GM12878 (cell line): Measurements from ENCODE around the gene C10orf67. TPM values are rescaled to one million over a fixed set of nuclear protein-coding genes. Genes with fewer than 3 reads are reported as not detected.

Experiments used
- ATAC-seq: fragments of 200-7000 bp; cut with Tn5 transposase; 3 replicates; pipeline ENCODE4 v1.9.1; 2020; ENCODE audit warnings: mild to moderate bottlenecking, moderate library complexity
- BruUV-seq: library from RNA; stranded (reverse); fragments of 400-500 nt; replicated peaks from 2 replicates; lab custom pipeline; 2021; lab: Mats Ljungman, UMichigan
- CTCF ChIA-PET: fragments of 300-600 bp; sonication (Branson Sonifier 250); formaldehyde crosslinking; extraction: SDS; loops from one replicate; lab custom pipeline; 2021; ENCODE audit warnings: inconsistent platforms; lab: Yijun Ruan, JAX
- POLR2A ChIA-PET: fragments of 350-600 bp; formaldehyde crosslinking; extraction: SDS; loops from one replicate; lab custom pipeline; 2021; ENCODE audit warnings: inconsistent platforms; lab: Charles Lee
- RAD21 ChIA-PET: fragments of 300-600 bp; sonication (Branson Sonifier 250); formaldehyde crosslinking; loops from one replicate; lab custom pipeline; 2023; ENCODE audit warnings: antibody characterized with exemption; ENCODE audit not compliant: unreplicated experiment; lab: Charles Lee
- SMC1A ChIA-PET: fragments of 300-600 bp; sonication (Branson Sonifier 250); formaldehyde crosslinking; loops from one replicate; lab custom pipeline; 2023; ENCODE audit not compliant: unreplicated experiment, uncharacterized antibody; lab: Charles Lee
- DNase-seq: peaks from one replicate; pipeline ENCODE4 v3.0.0-alpha.2; 2011; ENCODE audit warnings: low read depth, low spot score
- FAIRE-seq: peaks from 3 replicates; lab custom pipeline; 2011; peaks lifted over from hg19 to GRCh38; lab: Jason Lieb, UNC
- H2AFZ ChIP-seq: 2 replicates; pipeline ENCODE4 v1.6.0; 2011; ENCODE audit warnings: low read depth, low read length, control low read depth; ENCODE audit not compliant: control insufficient read depth
- H3K27ac ChIP-seq: 2 replicates; pipeline ENCODE4 v1.5.1; 2011; ENCODE audit warnings: control low read depth; ENCODE audit not compliant: control insufficient read depth, insufficient read depth
- H3K27me3 ChIP-seq, 2 experiments: replicated peaks in 1 of 2; 2 replicates each; pipeline versions ENCODE4 v1.6.0 to v1.6.1; 2011; ENCODE audit warnings: low read length in 1 of 2; ENCODE audit not compliant: control insufficient read depth in 2 of 2, insufficient read depth in 2 of 2
- H3K36me3 ChIP-seq, 2 experiments: 2 replicates each; pipeline ENCODE4 v1.5.1; 2011; ENCODE audit warnings: low read length in 1 of 2; ENCODE audit not compliant: control insufficient read depth in 2 of 2, insufficient read depth in 2 of 2
- H3K4me1 ChIP-seq: 2 replicates; pipeline ENCODE4 v1.6.1; 2011; ENCODE audit warnings: mild to moderate bottlenecking, low read length, moderate library complexity, mixed read lengths; ENCODE audit not compliant: control insufficient read depth, insufficient read depth
- H3K4me2 ChIP-seq: 2 replicates; pipeline ENCODE4 v1.6.0; 2011; ENCODE audit warnings: control low read depth; ENCODE audit not compliant: control insufficient read depth, insufficient read depth
- H3K4me3 ChIP-seq: fragments of 200-600 bp; sonication (generic); 2 replicates; pipeline ENCODE4 v1.5.1; 2016
- H3K79me2 ChIP-seq: 2 replicates; pipeline ENCODE4 v1.6.0; 2011; ENCODE audit warnings: low read length; ENCODE audit not compliant: control insufficient read depth, insufficient read depth
- H3K9ac ChIP-seq: 2 replicates; pipeline ENCODE4 v1.8.0; 2011; ENCODE audit warnings: low read length, control low read depth, mixed read lengths; ENCODE audit not compliant: control insufficient read depth, insufficient read depth
- H3K9me3 ChIP-seq: replicated peaks from 3 replicates; pipeline ENCODE4 v1.5.1; 2011; ENCODE audit warnings: mild to moderate bottlenecking, low read length; ENCODE audit not compliant: control insufficient read depth, insufficient read depth
- H4K20me1 ChIP-seq: 2 replicates; pipeline ENCODE4 v1.6.0; 2011; ENCODE audit not compliant: control insufficient read depth, insufficient read depth
- CHD4 ChIP-seq: fragments of 200-600 bp; sonication (generic); IDR thresholded peaks from 2 replicates; pipeline ENCODE4 v1.6.1; 2016; ENCODE audit warnings: mild to moderate bottlenecking
- CREB1 ChIP-seq: IDR thresholded peaks from 2 replicates; pipeline ENCODE4 v1.6.1; 2012; ENCODE audit warnings: low read depth, mild to moderate bottlenecking, inconsistent platforms
- EED ChIP-seq: sonication (generic); IDR thresholded peaks from 2 replicates; pipeline ENCODE4 v1.6.1; 2016; ENCODE audit warnings: antibody characterized with exemption, low read depth
- GABPA ChIP-seq: IDR thresholded peaks from 2 replicates; pipeline ENCODE4 v1.6.1; 2014; ENCODE audit warnings: antibody characterized with exemption, low read depth, mild to moderate bottlenecking, inconsistent platforms
- GATAD2B ChIP-seq: fragments of 450-650 bp; conservative IDR thresholded peaks from 2 replicates; pipeline ENCODE4 v1.6.1; 2017; ENCODE audit warnings: low read depth, mild to moderate bottlenecking, moderate library complexity
- MYB ChIP-seq: fragments of 150-350 bp; IDR thresholded peaks from 2 replicates; pipeline ENCODE4 v1.6.1; 2014; ENCODE audit warnings: mild to moderate bottlenecking, low read depth, low read length, borderline replicate concordance
- NFYB ChIP-seq: IDR thresholded peaks from 2 replicates; pipeline ENCODE4 v1.6.1; 2011; ENCODE audit warnings: low read depth, mild to moderate bottlenecking, low read length, improper control_type of control experiment, moderate library complexity; ENCODE audit not compliant: insufficient read depth
- SUZ12 ChIP-seq: fragments of 200-600 bp; sonication (generic); IDR thresholded peaks from one replicate; pipeline ENCODE4 v1.6.1; 2018; ENCODE audit warnings: antibody characterized with exemption, mild to moderate bottlenecking; ENCODE audit not compliant: unreplicated experiment
- WGBS: methylation state at CpG from one replicate; pipeline ENCODE4 v1.1.6; 2016; ENCODE audit warnings: low lambda C conversion rate; ENCODE audit not compliant: insufficient replicate concordance, insufficient coverage; ENCODE audit errors: missing lambda C conversion rate; 5-methylcytosine and 5-hydroxymethylcytosine counted together
- in situ Hi-C: fragments of 300-500 bp; cut with MboI; formaldehyde crosslinking; loops from 9 replicates; pipeline ENCODE4 v1.14.3; 2018; ENCODE audit warnings: mixed read lengths
- intact Hi-C: fragments of 100-400 bp; cut with micrococcal nuclease; formaldehyde crosslinking; loops from one replicate; pipeline ENCODE4 v1.14.2; 2022; ENCODE audit not compliant: unreplicated experiment
- polyA plus RNA-seq, 11 experiments: library from polyadenylated mRNA; depleted of rRNA in 4 of 11; unstranded in 6 of 11; stranded (reverse) in 5 of 11; fragments of >200 nt; fragmentation: Nextera tagmentation in 4 of 11; fragmentation: Illumina TruSeq in 1 of 11; extraction: Ambion mirVana in 4 of 11; extraction: Trizol in 1 of 11; gene quantifications; 1 replicate in 1 of 11; 2 replicates in 10 of 11; pipeline versions ENCODE4 v1.2.1 to v1.2.3, GENCODE V29; 2011 to 2016; ENCODE audit warnings: inconsistent platforms in 2 of 11, missing spikeins in 2 of 11, low read depth in 1 of 11
- total RNA-seq, 4 experiments: library from RNA; depleted of rRNA in 3 of 4; stranded (reverse); fragments of >200 nt in 3 of 4; fragmentation: Illumina TruSeq in 1 of 4; extraction: Trizol in 1 of 4; gene quantifications; 2 replicates each; pipeline versions ENCODE4 v1.2.1 to v1.2.3, GENCODE V29; 2013 to 2021
- TF ChIP-seq, protein P1 (sequence below): fragments of 450-650 bp; IDR thresholded peaks from 2 replicates; pipeline ENCODE4 v1.6.1; 2018; ENCODE audit warnings: borderline replicate concordance, mild to moderate bottlenecking; ENCODE audit not compliant: partially characterized antibody
- TF ChIP-seq, protein P2 (sequence below): fragments of 450-650 bp; formaldehyde crosslinking; IDR thresholded peaks from 2 replicates; pipeline ENCODE4 v1.4.0; 2022; ENCODE audit warnings: mild to moderate bottlenecking, moderate library complexity
- TF ChIP-seq, protein P3 (sequence below): fragments of 450-650 bp; IDR thresholded peaks from 2 replicates; pipeline ENCODE4 v1.6.1; 2016; ENCODE audit warnings: mild to moderate bottlenecking

Gene C10orf67
- total and polyA plus RNA-seq, 10 of the 15 experiments (the other 5 are each of a cell fraction or from before 2014, with no cell fraction given), result 0.06 TPM; not detected in 9

DNA sequence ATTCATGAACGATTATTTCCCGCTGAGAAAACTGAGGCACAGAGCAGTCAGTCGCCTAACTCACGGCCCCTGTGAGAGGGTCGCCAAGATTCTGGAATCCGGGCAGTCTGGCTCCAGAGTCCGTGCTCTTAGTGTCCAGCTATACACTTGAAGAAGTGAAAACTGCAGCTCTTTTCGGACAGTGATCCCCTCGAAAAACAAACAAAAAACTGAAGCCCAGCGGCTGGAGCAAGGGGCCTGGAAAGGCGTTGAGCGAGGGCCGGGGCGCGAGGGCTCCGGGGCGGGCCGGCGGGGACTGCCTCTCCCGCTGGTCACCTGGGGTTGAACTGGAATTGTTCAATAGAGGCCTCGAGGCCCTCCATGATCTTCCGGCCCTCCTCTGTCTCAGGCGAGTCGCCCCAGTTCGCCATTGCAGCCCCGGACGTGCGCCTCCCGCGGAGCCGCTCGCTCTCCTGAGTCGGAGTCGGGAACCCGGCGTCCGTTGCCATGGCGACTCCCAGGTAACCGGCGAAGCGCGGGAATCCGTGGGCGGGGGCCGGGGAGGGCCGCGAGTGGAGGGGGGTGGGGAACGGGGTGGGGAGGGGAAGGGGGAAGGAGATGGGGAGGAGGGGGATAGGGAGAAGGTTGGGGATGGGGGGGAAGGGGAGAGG lies 881 bp downstream of the C10orf67 start (continued):
- TF ChIP-seq, protein P1, sequence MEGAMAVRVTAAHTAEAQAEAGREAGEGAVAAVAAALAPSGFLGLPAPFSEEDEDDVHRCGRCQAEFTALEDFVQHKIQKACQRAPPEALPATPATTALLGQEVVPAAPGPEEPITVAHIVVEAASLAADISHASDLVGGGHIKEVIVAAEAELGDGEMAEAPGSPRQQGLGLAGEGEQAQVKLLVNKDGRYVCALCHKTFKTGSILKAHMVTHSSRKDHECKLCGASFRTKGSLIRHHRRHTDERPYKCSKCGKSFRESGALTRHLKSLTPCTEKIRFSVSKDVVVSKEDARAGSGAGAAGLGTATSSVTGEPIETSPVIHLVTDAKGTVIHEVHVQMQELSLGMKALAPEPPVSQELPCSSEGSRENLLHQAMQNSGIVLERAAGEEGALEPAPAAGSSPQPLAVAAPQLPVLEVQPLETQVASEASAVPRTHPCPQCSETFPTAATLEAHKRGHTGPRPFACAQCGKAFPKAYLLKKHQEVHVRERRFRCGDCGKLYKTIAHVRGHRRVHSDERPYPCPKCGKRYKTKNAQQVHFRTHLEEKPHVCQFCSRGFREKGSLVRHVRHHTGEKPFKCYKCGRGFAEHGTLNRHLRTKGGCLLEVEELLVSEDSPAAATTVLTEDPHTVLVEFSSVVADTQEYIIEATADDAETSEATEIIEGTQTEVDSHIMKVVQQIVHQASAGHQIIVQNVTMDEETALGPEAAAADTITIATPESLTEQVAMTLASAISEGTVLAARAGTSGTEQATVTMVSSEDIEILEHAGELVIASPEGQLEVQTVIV, result no peak
- no peak for TF ChIP-seq CREB1
- no peak for TF ChIP-seq NFYB
- no peak for TF ChIP-seq GABPA
- no peak for TF ChIP-seq MYB

DNA sequence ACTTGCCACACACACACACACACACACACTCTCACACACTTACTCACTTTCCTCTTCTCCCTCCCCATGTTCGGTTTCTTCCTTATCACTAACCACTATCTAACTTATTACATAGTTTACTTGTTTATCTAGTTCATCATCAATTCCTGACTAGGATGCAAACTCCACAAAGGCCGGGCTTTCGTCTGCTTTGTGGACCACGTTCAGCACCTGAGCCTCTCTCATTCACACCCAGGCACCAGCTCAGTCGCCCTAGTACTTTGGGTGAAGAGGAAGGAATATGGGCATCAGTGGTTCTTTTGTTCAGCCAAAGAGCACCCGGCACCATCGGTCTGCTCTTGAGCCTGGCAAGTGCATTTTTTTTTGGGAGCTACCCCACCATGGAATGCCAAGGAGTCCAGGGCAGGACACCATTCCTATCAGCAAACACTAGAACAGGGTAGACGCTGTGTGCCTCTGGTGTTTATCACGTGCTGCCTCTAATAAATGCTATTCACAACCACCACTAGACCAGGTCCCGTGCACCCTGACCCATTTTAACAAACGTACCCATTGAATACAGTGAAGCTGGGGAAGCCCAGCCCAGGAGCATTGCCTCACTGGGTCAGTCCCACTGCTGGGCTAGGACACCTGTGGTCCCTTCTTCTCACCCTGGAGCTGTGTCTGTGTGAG lies 2.2 kb downstream of the C10orf67 start:
- Histone ChIP-seq H3K9me3 (no peaks in the 10 kb centered on the region), H4K20me1 (no peaks in the 10 kb centered on the region; the same call in 1 of the 2 replicates), H3K36me3 (no peaks in the 10 kb centered on the region), H3K4me2 (no peak overlapping the region), H2AFZ (no peak overlapping the region), H3K27me3 (peaks cover 0 to 3% of the 10 kb centered on the region in 2 experiments; a peak in 2 of 4 replicates), H3K4me1 (no peaks in the 10 kb centered on the region), H3K27ac (no peak overlapping the region), H3K9ac (no peak overlapping the region), H3K79me2 (no peaks in the 10 kb centered on the region), H3K4me3 (no peak overlapping the region)
- POLR2A ChIA-PET, result no interaction called here
- no peak for ATAC-seq
- intact Hi-C loops (no loop called here), in situ Hi-C loops (no loop called here)
- no peak for FAIRE-seq
- SMC1A ChIA-PET, result no interaction called here
- RAD21 ChIA-PET, result no interaction called here
- WGBS, result 50% methylated on average over 11 of the region's 11 CpGs
- DNase-seq, result no peak
- BruUV-seq, result no TSS peak
- CTCF ChIA-PET, result interaction anchor here (1.1 kb wide), 1 partner anchor 12 kb away, joined by 3 read pairs; no protein-coding TSS in a partner anchor
- TF ChIP-seq, protein P2, sequence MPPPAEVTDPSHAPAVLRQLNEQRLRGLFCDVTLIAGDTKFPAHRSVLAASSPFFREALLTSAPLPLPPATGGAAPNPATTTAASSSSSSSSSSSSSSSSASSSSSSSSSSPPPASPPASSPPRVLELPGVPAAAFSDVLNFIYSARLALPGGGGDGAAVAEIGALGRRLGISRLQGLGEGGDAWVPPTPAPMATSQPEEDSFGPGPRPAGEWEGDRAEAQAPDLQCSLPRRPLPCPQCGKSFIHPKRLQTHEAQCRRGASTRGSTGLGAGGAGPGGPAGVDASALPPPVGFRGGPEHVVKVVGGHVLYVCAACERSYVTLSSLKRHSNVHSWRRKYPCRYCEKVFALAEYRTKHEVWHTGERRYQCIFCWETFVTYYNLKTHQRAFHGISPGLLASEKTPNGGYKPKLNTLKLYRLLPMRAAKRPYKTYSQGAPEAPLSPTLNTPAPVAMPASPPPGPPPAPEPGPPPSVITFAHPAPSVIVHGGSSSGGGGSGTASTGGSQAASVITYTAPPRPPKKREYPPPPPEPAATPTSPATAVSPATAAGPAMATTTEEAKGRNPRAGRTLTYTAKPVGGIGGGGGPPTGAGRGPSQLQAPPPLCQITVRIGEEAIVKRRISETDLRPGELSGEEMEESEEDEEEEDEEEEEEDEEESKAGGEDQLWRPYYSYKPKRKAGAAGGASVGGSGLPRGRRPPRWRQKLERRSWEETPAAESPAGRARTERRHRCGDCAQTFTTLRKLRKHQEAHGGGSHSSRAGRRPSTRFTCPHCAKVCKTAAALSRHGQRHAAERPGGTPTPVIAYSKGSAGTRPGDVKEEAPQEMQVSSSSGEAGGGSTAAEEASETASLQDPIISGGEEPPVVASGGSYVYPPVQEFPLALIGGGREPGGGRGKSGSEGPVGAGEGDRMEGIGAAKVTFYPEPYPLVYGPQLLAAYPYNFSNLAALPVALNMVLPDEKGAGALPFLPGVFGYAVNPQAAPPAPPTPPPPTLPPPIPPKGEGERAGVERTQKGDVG (CRISPR knock-in tag), result no peak
- no peak for TF ChIP-seq GABPA
- no peak for TF ChIP-seq SUZ12
- TF ChIP-seq, protein P3, sequence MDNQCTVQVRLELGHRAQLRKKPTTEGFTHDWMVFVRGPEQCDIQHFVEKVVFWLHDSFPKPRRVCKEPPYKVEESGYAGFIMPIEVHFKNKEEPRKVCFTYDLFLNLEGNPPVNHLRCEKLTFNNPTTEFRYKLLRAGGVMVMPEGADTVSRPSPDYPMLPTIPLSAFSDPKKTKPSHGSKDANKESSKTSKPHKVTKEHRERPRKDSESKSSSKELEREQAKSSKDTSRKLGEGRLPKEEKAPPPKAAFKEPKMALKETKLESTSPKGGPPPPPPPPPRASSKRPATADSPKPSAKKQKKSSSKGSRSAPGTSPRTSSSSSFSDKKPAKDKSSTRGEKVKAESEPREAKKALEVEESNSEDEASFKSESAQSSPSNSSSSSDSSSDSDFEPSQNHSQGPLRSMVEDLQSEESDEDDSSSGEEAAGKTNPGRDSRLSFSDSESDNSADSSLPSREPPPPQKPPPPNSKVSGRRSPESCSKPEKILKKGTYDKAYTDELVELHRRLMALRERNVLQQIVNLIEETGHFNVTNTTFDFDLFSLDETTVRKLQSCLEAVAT, result no peak
- no peak for TF ChIP-seq GATAD2B
- TF ChIP-seq EED, result no peak
- TF ChIP-seq CHD4, result no peak
